Activated CD8-positive, alpha-beta memory T cell treated with anti-CD3 and anti-CD28 coated beads, Interleukin-2, amount 50 U/mL, for 4 hours (primary cell): ENCODE data around the gene TP53BP2.
"Not testable (repeated sequence)": the region's sequence is repeated elsewhere in the genome, so short reads cannot be mapped to it uniquely, and the experiment has no call there.

Source experiments
- DNase-seq: peaks from one replicate; pipeline ENCODE4 v3.0.0-alpha.2; 2020

Gene TP53BP2

GRCh38 chr1:223845810-223846682, at the start of gene TP53BP2:
Gene TP53BP2, minus strand, starts transcription at chr1:223845947. Its CDS starts 267 bp downstream, at chr1:223845680.
- DNase-seq = peak; percentile 86

DNA sequence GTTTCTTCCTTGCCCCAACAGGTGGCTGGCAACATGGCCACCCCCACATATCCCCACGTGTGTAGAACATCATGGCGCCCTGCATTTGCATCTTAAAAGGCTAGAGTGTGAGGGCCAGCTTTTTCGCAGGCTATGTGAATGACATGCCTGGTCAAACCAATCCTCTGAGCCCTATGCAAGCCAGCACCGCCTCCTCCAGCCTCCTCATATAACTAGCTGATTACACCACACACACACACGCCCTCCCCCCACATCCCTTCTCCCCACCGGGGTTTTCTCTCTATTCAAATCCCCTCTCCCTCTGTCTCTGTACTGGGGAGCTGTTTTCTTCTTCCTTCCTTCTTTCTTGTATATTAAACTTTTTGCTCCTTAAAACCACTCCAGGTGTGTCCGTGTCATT, 44.7 kb upstream of the TP53BP2 start:
- not testable (repeated sequence) for DNase-seq

DNA sequence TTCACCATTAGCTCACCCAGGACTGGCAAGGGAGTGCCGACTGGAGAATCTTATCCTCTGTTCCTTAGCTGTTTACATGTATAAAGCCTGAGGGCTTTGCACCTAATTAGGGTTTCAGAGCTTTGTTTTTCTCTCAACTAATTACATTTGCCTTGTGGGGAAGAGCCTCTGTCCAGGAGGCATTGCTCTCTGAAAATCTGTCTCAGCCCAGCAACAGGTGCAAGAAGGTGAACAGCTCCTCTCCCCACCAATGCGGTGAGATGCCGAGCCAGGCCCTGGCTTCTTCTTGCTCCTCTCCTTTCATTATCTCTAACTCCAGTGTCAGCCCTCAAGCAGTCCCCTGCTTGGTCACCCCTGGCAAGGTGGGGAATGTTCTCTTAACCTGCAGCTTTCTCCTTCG, 43.6 kb upstream of the TP53BP2 start:
- not testable (repeated sequence) for DNase-seq

DNA sequence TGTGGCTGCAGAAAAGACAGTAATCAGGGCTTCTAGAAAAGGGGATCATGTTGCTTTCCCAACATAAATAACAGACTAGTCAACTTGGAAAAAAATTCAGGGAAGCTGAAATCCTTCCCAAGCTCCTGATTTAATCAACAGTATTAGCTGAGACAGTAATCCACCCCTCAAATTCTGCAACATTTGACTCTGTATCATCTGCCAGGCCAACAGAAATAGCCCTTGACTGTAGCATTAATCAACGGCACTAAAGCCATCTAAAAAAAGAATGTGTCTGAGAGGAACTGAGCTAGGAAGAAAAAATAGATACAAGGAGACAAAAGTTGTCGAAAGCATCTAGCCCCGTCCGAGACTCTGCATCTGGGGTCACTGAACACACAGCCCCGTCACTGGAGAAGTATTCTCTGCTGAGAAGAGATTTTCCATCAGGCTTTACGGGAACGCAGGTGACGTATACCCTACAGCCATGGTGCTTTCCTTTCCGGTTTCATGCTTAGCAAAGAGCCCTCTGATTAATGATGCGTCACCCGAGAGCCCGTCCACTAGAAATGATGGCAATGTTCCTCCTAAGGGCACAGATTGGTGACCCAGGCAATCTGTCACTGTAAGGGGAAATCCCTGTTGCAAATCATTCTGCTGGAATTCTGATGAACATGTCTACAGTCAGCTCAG, 42.1 kb upstream of the TP53BP2 start:
- no peak for DNase-seq

DNA sequence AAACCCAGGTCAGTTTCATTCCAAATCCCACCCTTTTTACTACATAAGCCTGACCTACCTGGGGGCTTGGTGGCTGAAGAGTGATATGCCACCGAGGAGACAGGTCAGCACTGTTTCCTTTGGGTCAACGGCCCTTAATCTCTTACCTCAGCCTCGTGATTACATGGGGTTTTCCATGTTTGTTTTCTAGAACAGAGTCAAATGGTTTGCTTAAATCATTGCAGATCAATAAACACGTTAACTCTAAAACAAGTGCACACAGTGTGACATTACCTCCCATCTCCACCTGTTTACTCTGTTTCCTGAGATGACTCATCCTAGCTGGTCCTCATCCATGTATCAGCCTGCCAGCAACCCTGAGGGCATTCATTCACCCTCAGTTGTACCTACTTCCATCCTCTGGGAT, 40.8 kb upstream of the TP53BP2 start:
- no peak for DNase-seq

DNA sequence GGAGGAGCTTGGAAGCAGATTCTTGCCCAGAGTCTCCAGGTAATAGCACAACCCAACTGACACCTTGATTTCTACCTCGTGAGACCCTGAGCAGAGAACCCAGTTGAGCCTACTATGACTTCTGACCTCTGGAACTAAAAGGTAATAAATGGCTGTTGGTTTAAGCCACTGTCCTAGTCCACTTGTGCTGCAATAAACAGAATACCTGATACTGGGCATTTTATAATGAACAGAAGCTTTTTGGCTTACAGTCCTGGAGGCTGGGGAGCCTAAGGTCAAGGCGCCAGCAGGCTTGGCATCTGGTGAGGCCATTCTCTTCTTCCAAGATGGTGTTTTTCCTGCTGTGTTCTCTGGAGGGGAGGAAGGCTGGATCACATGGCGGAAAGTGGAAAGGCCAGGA, 39.9 kb upstream of the TP53BP2 start:
- DNase-seq = no peak

GRCh38 chr1:223878598-223879325, 33.0 kb upstream of the TP53BP2 start:
- DNase-seq = no peak

GRCh38 chr1:223877804-223878203, 32.1 kb upstream of the TP53BP2 start:
- DNase-seq = no peak

GRCh38 chr1:223876590-223876989, 30.8 kb upstream of the TP53BP2 start:
- DNase-seq = no peak

DNA sequence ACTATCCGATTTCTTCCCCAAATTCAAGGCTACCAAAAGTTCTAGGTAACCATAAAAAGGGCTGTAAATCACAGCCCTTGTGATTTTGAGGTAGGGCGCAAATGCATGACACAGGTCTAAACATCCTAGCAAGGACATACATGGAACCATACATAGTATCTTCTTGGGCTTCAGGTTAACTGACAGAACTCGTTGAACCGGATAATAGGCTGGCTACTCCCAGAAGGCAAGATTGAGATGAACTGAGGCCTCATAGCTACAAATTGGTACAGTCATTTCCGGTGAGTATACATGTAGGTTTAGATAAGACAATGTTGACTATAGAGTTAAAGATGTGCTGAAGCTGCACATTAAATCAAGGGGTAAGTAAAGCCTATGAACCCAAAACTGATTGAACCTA, 27.3 kb upstream of the TP53BP2 start:
- no peak for DNase-seq

DNA sequence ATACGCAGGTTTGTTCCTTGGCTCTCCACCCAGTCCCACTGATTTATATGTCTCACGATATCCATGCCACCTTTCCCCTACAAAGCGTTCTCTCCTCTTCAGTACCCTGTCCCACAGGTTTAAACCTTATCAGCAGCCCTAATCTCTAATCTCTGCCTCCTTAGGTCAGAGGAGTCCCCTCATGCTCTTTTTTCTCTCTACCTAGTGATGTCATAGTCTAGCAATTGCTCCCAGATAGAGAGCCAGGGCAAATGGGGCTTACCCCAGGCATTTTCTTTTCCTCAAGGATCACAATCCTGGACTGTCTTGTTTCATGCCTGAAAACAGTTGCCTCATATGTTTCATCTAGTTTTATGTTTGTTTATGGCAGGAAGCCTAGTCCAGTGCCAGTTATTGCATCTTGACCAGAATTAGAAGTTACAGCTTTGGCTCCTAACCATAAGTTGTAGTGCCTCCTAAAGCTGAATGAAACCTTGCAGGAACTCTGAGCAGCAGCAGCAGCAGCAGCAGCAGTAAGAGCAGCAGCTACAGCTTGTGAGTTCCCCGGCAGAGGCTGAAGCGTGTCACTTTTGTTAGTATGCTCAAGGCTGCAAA, 26.7 kb upstream of the TP53BP2 start:
- DNase-seq = no peak

DNA sequence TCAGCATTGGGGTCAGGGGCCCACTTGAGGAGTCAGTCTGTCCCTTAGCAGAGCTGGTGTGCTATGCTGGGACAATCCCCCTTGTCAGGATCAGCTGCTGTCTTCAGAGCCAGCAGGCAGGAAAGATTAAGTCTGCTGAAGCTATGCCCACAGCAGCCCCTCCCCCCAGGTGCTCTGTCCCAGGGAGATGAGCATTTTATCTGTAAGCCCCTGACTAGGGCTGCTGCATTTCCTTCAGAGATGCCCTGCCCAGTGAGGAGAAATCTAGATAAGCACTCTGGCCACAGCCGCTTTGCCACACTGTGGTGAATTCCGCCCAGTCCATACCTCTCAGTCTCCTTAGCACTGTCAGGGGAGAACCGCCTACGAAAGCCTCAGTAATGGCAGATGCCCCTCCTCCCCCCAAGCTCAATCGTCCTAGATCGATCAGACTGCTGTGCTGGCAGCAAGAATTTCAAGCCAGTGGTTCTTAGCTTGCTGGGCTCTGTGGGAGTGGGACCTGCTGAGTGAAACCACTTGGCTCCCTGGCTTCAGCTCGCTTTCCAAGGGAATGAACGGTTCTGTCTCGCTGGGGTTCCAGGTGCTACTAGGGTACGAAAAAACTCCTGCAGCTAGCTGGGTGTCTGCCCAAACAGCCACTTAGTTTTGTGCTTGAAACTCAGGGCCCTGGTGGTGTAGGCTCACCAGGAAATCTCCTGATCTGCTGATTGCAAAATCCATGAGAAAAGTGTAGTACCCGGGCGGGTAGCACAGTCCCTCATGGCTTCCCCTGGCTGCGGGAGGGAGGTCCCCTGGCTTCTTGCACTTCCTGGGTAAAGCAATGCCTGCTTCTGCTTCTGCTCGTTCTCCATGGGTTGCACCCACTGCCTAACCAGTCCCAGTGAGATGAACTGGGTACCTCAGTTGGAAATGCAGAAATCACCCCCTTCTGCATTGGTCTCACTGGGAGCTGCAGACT, 25.1 kb upstream of the TP53BP2 start:
- no peak for DNase-seq

- not testable (repeated sequence) for DNase-seq
Measured at GRCh38 chr1:223864599-223865368, 19.0 kb upstream of the TP53BP2 start.

- no peak for DNase-seq
Measured at GRCh38 chr1:223864084-223864483, 18.3 kb upstream of the TP53BP2 start.

GRCh38 chr1:223861904-223862303, 16.2 kb upstream of the TP53BP2 start:
- no peak for DNase-seq

GRCh38 chr1:223860051-223860622, 14.4 kb upstream of the TP53BP2 start:
- no peak for DNase-seq

- no peak for DNase-seq
Measured at GRCh38 chr1:223859058-223859457, 13.3 kb upstream of the TP53BP2 start.

GRCh38 chr1:223856386-223856785, 10.6 kb upstream of the TP53BP2 start:
- no peak for DNase-seq

- no peak for DNase-seq
Measured at GRCh38 chr1:223853748-223854147, 8.0 kb upstream of the TP53BP2 start.

GRCh38 chr1:223853275-223853674, 7.5 kb upstream of the TP53BP2 start:
- DNase-seq = no peak

GRCh38 chr1:223852337-223852736, 6.6 kb upstream of the TP53BP2 start:
- DNase-seq = no peak
